NOMO-1 treated with dmso at 0.1 percent for 144 hours (cell line): ENCODE results near the gene GABRR2.

Experiments used
- DNase-seq: peaks from one replicate; lab custom pipeline; 2025; ENCODE audit not compliant: unreplicated experiment; lab: John Stamatoyannopoulos, UW

The GABRR2 gene

DNA sequence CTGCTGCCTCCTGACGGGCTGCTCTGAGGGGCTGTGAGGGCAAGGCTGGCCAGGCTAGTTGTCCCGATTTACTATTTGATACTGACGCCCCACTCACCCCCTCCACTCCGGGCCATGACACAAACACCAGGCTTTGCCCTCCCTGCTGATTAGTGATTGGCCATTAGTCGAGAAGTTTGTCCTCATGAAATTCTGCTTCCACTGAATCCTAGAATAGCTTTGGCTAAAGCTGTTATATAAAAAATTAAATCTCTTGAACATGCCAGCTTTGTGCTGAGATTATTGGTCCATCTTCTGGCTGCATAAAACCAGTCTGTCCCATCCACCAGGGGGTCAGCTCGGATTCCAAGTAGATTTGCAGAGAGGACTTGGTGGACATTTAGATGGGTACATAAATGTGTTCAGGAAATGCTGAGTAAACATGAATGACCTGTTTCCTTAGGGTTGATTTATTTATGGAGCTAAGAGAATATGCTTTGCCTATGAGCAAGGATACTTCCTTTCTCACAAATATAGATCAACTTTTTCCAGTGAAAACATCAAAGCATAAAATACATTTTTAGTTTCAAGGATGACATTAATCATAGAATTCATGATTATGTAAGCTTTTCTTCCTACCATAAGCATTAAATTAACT lies at the start of gene GABRR2:
TSS of gene GABRR2 (minus strand) at position 51 of the 637 bp plus-strand sequence. CDS start 134 bp downstream, outside the sequence.
- DNase-seq, result no peak

DNA sequence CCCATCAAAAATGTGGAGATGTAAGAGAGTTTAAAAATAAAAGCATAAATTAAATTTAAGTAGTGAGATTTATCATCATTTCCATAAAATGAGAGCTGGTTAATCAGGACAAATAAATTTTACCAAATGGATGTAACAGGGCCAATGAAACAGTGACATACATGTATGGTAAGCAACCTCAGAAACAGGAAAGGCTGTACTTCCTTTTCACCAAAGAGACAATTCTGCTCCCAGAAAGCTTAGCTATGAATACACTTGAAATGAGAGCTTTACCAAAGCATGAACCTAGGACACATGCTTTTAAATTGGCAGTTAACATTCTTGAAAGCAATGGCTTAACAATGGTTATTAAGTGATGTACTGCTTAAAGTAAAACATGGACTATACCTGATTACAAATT lies 49.5 kb upstream of the GABRR2 start:
- no peak for DNase-seq

DNA sequence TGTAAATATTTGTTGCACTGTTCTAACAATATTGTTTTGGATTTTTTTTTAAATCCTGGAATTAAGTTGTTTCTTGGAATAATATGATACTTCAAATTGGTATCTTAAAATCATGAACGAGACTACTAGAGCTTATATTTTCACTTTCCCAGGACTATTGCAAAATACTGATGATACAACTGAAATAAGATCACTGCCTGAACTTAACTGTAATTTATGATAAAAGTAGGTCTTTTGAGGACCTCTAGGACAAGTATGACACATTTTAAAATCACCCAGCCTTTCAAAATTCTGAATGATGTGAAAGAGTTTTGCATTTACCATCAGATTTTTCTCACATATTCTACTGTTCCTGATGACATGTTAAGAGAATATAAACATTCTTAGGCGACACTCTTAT lies 46.1 kb upstream of the GABRR2 start:
- DNase-seq, result no peak

DNA sequence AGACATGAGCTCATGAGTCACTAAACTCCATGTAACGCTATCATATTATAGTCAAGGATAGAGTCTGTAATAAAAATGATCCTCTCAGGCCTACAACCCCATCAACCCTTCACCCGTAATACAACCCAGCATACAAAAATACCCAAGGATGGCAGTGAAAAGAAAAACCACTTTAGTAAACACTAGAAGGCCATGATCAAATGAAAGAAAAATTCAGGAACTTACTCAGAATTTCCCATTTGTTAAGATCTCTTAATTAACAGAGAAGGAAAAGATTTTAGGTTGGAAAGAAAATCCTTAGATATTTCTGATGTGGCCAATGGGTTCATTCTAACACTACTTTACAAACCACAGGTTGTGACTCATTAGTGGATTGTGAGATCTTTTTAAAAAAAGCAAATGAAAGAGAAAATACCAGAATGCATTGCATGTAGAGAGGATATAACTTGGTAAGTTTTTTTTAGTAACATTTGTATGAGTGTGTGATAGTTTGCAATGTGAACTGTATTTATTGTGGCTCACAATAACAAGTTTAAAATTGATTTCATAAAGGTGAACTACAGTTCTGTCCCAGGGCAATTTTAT lies 45.4 kb upstream of the GABRR2 start:
- DNase-seq, result no peak

DNA sequence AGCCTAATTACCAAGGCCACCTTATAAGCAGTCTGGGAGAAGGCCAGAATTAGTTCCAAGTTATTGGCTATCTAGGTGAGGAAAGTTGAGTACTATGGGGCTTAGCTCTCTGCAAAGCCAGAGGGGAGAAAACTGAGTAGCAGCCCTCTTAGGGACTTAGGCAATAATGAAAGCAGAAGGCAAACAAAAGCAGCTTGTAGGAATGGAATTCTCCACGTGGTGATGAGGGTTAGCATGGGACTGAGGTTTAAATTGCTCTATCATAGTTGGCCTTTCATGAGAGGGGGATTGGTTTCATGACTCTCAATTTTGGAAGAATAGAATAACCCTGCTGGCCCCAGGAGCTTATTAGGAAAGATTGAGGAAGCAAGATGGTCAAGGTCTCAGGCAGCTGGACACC lies 44.5 kb upstream of the GABRR2 start:
- no peak for DNase-seq

DNA sequence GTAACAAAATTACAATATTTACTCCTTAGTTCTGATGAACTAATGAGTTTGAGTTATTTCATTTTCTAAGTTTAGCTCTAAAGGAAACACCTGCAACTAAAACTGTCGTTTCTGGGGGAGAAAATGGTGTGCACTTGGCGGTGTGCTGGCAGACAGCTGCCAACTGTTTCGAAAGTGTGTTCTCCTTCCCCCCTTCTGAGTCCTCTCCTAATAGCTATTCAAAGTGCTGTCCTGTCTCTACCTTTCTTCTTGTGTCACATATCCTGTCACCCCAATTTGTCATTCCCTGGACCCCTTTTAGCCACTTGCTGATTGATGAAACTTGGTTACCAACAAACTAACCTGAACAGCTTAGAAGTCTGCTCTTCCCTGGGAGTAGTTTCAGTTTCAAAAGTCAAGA lies 42.3 kb upstream of the GABRR2 start:
- DNase-seq, result no peak

DNA sequence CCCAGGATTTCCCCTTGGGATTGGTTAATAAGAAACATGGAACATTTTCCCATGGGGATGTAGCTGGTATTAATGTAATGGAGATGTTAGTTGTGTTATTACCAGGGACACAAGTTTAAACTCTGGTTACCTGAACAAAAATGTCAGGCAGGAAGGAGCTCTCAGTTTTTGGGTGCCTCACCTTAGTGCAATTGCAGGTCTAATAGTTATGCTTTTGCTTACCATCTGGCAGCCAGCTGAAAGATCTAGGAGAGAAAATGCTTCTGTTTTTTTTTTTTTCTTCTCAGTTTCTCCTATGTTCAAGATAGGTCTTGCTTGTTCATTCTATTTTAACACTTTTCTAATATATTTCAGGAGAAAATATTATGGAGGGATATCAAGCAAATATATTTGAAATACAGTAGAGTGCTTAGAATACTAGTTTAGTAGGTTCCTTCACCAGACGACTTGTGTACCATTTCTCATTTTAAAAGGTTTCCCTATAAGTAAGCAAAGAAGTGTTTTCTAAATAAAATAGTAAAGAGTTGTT lies 41.6 kb upstream of the GABRR2 start:
- no peak for DNase-seq

DNA sequence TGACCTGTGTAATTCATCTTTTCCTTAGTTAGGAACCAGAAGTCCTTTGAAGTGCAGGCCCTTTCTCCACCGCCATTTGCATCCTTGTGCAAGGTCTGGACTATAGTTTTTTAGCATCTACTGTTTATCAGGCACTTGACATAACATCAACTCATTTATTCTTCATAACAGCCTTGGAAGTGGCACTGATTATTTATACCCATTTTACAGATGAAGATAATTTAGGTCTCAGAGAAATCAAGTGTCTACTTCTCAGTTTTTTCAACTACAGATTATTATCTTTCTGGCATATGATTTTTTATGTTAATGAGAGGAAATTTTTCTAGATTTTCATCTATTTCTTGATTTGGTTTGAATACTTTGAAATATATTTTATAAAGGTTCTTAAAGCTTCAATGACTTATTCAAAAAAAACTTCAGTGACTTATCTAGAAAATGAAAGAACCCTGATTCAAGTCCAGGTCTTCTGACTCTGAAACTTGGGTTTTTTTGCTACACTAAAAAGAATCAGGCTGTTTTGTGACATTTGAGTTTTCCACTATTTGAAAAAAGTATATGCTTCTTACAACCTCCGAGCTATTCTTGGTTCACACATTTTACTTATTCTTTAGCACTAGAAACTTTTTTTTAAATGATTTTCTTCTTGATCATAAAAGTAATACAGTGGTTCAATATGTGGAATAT lies 40.6 kb upstream of the GABRR2 start:
- DNase-seq, result no peak

DNA sequence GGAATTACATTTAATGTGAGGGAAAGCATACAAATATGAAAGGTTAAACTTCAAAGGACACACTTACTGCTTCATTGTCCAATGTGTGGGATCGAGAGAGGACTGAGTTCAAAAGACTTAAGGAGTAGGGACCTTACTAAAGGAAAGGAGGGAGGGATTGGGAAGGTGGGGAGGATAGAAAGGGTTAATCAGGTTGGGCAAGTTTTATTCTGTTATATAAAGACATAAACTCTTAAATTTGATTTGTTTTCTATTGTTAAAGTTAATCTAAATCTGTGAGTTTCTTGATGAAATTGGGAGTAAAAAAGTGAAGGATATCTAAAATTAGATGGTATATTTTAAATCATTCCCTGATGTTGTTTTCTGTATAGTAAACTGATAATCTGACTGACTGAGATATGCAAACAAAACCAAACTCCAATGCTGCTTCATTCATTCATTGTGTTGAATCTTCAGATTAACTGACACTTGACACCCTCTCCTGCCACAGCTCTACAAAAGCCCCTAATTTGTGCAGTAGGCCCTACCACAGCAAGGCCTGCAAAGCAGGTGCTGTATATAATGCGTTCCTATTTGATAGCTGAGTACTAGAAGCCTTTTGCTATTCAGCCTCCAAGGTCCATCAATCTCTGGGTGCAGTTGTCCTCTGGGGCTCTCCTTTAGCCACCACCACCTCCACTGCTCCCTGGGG lies 38.7 kb upstream of the GABRR2 start:
- DNase-seq, result no peak

DNA sequence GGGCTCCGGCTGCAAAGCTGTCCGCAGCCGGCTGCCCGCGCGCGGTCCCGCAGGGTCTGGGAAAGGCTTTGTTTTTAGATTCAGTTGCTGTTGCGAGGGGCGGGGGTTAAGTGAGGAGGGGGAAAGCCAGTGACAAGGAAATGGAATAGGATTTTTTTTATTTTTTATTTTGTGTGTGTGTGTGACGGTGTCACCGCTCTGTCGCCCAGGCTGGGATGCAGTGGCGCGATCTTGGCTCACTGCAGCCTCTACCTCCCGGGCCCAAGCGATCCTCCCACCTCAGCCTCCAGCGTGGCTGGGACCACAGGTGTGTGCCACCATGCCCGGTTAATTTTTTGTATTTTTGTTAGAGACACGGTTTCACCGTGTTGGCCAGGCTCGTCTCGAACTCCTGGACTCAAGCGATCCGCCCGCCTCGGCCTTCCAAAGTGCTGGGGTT lies 38.0 kb upstream of the GABRR2 start:
- no peak for DNase-seq

DNA sequence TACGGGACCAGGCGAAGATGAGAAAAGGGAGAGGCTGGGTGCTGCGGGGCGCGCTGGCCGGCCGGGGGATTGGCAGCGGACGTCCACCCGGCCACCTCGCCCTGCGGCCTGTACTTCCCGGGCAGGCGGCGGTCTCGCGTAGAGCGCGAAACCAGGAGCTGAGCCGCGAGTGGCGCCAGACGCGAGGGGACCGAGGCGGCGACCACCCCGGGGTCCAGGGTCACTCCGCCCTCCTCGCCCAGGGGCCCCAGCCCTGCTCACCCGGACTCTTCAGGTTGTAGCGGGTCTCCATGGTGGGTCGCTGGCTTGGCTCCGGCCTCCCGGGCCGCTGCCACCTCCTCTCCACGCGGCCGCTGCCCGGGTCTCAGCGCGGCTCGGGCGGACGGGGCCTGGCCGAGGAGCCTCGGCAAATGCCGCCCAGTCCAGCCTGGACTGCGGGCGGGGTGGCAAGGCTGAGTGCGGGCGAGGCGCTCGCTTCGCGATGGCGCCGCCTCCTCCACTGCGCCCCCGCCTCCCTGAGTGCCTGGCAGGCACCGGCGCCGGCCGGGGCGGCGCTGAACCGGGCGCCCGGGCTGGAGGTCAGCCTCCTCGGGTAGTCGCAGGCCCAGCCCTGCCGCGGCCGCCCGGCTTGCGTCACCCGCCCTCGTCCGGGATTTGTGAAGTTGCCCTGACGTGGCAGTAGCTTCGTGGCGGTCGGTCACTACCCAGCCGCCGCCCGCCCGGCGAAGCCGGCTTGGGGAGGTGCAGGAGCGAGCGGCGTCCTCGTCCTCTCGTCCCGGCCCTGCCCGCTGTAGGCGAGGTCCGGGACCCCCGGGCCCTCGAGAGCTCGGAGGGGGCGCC lies 37.4 kb upstream of the GABRR2 start, which contains the start of gene UBE2J1:
TSS of gene UBE2J1 (minus strand) at position 445 of the 840 bp plus-strand sequence. CDS start at position 292, 153 bp downstream.
- peak; percentile 86 for DNase-seq

DNA sequence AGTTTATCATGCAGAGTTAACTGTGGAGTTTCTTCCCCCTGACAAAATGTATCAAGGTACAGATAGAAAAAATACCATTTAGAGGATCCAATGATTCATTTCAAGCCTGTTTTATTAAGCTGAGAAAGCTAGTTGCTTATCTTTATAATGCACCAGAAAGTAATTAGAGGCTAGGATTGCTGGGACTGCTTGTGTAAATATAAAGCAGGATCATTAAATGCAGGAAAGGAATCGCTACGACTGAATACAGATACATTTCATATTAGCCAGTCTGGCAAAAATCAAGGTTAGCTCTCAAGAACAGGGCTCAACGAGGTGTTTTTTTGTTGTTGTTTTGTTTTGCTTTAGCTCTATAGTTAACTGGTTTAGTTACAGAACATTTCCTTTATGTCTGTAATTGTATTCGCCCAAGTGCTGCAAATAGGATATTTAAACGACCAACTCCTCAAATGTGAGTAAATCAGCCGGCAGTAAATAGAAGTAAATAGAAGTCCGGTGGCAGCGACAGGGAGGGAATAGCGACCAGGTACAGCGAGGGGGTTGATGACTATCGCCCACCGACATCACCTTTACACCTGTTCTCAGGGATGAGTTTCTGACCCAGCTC lies 36.7 kb upstream of the GABRR2 start:
- DNase-seq, result no peak

DNA sequence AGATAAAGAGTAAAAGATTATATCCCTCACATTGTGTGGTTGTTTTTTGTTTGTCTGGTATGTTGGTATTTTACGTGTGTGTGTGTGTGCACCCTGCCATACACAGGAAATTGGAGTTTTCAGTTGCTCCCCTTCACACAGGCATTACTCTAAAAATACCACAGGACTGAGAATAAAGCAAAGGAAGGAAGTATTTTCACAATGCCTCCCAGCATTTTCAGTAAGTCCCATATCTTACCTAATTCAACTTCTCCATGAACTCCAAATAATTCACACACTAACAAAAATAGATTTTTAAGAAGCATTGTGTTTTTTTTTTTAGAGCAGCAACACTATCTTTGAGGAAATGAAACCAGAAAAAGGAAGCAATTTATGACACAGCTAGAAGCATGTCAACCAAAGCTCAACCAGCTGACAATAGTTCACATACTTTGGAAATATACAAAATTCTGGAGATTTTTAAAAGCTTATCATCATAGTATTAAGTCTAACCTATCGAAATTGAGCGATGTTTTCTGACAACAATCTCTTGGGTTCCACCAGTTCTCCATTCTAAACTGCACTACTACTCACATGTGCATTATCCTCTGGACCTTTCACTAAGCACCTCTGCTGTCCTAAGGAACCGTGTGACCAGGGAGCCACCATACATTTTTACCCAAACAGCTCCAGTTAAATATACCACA lies 35.3 kb upstream of the GABRR2 start:
- DNase-seq, result peak; percentile 78

DNA sequence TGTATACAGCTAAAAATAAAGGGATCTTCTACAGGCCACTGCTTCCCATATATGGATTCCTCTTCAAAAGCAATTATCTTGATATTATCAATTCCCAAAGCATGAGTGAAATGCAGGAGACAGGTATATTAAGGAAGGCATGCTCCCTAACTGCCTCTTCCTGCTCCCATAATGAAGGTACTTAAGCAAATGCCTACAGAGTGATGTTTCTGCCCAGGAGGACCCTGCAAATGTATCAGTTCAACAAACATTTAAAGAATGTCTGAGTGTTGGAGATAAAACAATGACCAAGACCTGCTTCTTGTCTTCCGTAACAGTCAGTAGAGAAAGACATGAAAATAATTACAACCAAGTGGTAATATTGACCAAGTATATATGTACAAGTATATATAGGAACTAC lies 33.3 kb upstream of the GABRR2 start:
- DNase-seq, result no peak

DNA sequence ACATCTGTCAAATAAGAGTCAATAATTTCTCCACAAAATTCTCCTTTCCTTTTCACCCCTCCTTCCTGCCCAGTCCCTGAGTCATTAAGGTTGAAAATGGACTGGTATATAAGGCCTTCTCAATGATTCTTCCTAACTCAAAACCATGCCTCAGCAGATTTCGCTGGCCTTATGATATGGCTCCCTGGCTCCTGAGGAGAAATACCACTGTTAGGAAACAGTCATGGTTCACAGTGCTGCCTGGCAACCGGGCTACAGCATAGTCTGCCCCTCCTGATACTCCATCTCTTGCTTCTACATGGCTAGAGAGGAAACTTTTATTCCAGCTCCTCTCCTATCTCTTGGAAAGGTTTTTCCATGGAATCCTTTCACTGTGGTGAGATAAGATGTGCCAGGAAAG lies 32.7 kb upstream of the GABRR2 start:
- DNase-seq, result no peak

DNA sequence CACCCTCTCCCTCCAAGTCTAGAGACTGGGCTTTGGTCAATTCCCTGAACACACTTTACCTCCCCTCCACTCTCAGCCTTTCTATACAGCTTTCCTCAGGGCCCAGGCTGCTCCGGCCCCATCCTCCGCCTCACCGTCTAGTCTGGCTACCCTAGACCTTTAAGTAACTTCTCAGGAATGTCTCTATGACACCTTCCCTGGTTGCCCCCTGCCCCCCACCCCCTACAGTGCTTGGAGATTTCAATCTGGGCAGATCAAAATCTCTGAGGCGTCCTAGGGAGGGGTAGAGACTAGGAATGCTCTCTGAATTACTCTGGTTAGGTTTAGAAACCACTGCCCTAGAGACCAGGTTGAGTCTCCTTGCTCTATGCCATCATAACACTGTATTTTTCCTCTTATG lies 31.3 kb upstream of the GABRR2 start:
- no peak for DNase-seq

DNA sequence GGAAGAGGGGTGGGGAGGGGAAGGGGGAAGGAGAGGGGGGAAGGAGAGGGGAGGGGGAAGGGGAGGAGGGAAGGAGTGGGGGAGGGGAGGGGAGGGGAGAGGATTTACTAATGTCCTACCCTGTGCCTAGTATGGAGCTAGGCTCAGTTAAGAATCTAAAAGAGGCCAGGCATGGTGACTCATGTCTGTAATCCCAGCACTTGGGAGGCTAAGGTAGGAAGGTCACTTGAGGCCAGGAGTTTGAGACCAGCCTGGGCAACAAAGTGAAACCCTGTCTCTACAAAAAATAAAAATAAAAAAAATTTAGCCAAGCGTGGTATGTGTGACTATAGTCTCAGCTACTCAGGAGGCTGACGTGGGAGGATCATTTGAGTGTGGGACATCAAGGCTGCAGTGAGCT lies 24.5 kb upstream of the GABRR2 start:
- no peak for DNase-seq

DNA sequence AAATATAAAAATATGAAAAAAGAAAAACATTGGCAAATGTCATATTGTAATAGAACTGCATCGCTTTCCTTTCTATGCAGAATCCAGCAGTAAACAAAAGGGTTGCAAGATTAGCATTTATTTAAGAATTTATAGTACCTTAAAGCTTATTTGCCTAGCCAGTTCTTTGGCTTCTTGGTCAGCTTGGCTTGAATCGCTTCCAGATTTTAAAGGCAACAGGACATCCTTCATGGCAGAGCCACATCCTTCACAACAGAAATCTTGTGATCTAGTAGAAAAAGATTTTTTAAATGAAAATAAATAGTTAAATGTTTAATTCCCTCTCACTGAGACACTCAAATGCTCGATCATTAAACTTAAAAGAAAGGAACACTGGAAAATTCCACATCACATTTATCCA lies 20.1 kb upstream of the GABRR2 start:
- no peak for DNase-seq

DNA sequence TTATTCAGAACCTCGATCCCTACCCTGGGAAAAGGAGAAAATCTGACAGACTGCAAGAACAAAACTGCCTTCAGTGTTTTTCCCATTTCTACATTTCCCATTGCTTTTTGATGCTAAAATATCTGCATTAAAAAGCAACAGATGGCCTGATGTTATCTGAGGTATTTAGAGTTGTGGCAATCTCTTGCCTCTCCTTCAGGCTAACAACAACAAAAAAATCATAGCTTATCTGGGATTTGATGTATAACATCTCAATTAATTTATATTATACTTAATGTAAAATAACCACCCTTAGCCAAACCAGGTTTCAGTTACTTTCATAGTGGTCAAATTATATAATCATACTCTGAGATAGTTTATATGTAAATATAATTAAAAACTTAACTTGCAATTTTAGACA lies 15.8 kb upstream of the GABRR2 start:
- DNase-seq, result no peak

DNA sequence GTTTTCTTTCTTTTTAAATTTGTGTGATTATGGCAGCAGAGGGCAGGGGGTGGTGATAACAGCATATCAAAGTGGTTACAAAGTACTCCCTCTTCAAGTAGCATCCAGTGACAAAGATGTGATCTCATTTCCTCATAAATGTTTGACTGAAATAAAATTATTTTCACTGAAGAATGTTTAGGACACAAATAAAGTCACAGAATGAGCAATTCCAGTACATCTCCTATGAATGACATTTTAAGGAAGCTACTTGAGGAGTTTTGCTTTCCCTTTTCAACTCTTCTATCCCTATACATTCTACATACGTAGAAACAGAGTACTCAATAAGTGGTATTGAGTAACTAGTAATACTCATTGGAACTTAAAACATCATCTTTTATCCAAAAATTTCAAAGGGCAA lies 13.9 kb upstream of the GABRR2 start:
- no peak for DNase-seq
